Karpas-422 (cell line): ENCODE measurements around the gene CPED1. TPM values are rescaled to one million over a fixed set of nuclear protein-coding genes. Genes with fewer than 3 reads are reported as not detected.

Experiments used
- DNase-seq: peaks from one replicate; pipeline ENCODE4 v3.0.0-alpha.2; 2015
- H2AFZ ChIP-seq: fragments of 200-600 bp; sonication (generic); 2 replicates; pipeline ENCODE4 v1.6.1; 2014; ENCODE audit warnings: antibody characterized with exemption, low read length, mixed read lengths
- H3K27ac ChIP-seq: fragments of 200-600 bp; sonication (generic); 2 replicates; pipeline ENCODE4 v1.5.1; 2014; ENCODE audit warnings: mild to moderate bottlenecking, low read length, moderate library complexity
- H3K27me3 ChIP-seq: fragments of 200-600 bp; sonication (generic); 2 replicates; pipeline ENCODE4 v1.6.1; 2014; ENCODE audit warnings: low read length, mixed read lengths
- H3K36me3 ChIP-seq: fragments of 200-600 bp; sonication (generic); 2 replicates; pipeline ENCODE4 v1.6.1; 2014; ENCODE audit warnings: low read length, mixed read lengths; ENCODE audit not compliant: insufficient read depth
- H3K4me1 ChIP-seq: fragments of 200-600 bp; sonication (generic); 2 replicates; pipeline ENCODE4 v1.6.1; 2014; ENCODE audit warnings: mild to moderate bottlenecking, low read length, mixed read lengths
- H3K4me2 ChIP-seq: fragments of 200-600 bp; sonication (generic); 2 replicates; pipeline ENCODE4 v1.6.1; 2014; ENCODE audit warnings: low read length, low read depth, mild to moderate bottlenecking; ENCODE audit not compliant: poor library complexity, severe bottlenecking
- H3K4me3 ChIP-seq: fragments of 200-600 bp; sonication (generic); 2 replicates; pipeline ENCODE4 v1.5.1; 2014; ENCODE audit warnings: mild to moderate bottlenecking, antibody characterized with exemption, low read length, mixed read lengths
- H3K79me2 ChIP-seq: fragments of 200-600 bp; sonication (generic); 2 replicates; pipeline ENCODE4 v1.6.1; 2014; ENCODE audit warnings: mild to moderate bottlenecking, low read length, mixed read lengths
- H3K9ac ChIP-seq: fragments of 200-600 bp; sonication (generic); 2 replicates; pipeline ENCODE4 v1.6.0; 2014; ENCODE audit warnings: low read length
- H3K9me2 ChIP-seq: fragments of 200-600 bp; sonication (generic), shearing (Covaris generic); replicated peaks from 2 replicates; pipeline ENCODE4 v1.6.0; 2014; ENCODE audit warnings: mild to moderate bottlenecking, low read length, moderate library complexity; ENCODE audit not compliant: insufficient read depth
- H3K9me3 ChIP-seq: fragments of 300-700, 200-600 bp; sonication (generic); 2 replicates; pipeline ENCODE4 v1.6.1; 2014; ENCODE audit warnings: low read length, mixed read lengths
- H4K20me1 ChIP-seq: fragments of 200-600 bp; sonication (generic); 2 replicates; pipeline ENCODE4 v1.6.1; 2014; ENCODE audit warnings: mild to moderate bottlenecking, antibody characterized with exemption, low read length, low read depth; ENCODE audit not compliant: insufficient read depth
- total RNA-seq: library from RNA; depleted of rRNA; stranded (reverse); fragments of >200 nt; shearing (Covaris generic); gene quantifications from 2 replicates; pipeline ENCODE4 v1.2.3, GENCODE V29; 2014; ENCODE audit warnings: low replicate concordance

CPED1 gene
- total RNA-seq, 1 experiment from 2014 or later = 0.04 TPM

GRCh38 chr7:121187222-121187621, 198.7 kb downstream of the CPED1 start:
- Histone ChIP-seq H3K27ac (no peak overlapping the region), H3K4me1 (no peaks in the 10 kb centered on the region), H3K36me3 (no peaks in the 10 kb centered on the region), H3K27me3 (0 out of 2 replicates have a peak, but pooled peaks cover 2% of the 10 kb centered on the region), H3K9me3 (no peaks in the 10 kb centered on the region), H3K4me3 (no peak overlapping the region), H4K20me1 (no peaks in the 10 kb centered on the region), H3K9ac (no peak overlapping the region), H3K79me2 (no peaks in the 10 kb centered on the region), H3K4me2 (no peak overlapping the region), H3K9me2 (0 out of 2 replicates have a peak, but pooled peaks cover 5% of the 10 kb centered on the region), H2AFZ (no peak overlapping the region; the same call in 1 of the 2 replicates)
- peak; percentile 37 for DNase-seq

GRCh38 chr7:121187676-121188075, 199.2 kb downstream of the CPED1 start:
- H4K20me1 ChIP-seq = no peaks in the 10 kb centered on the region
- no peak overlapping the region for H2AFZ ChIP-seq
- H3K4me2 ChIP-seq = no peak overlapping the region
- H3K36me3 ChIP-seq = no peaks in the 10 kb centered on the region
- H3K27ac ChIP-seq = no peak overlapping the region
- 0 out of 2 replicates have a peak, but pooled peaks cover 2% of the 10 kb centered on the region for H3K27me3 ChIP-seq
- DNase-seq = peak; percentile 27
- H3K9ac ChIP-seq = no peak overlapping the region
- no peaks in the 10 kb centered on the region for H3K4me1 ChIP-seq
- H3K9me3 ChIP-seq = no peaks in the 10 kb centered on the region
- no peaks in the 10 kb centered on the region for H3K79me2 ChIP-seq
- no peak overlapping the region for H3K4me3 ChIP-seq
- 0 out of 2 replicates have a peak, but pooled peaks cover 5% of the 10 kb centered on the region for H3K9me2 ChIP-seq

GRCh38 chr7:121192834-121193233, 204.3 kb downstream of the CPED1 start:
- no peak for DNase-seq
- Histone ChIP-seq H3K79me2 (no peaks in the 10 kb centered on the region), H3K9ac (no peak overlapping the region), H3K27ac (no peak overlapping the region), H2AFZ (no peak overlapping the region), H3K27me3 (0 out of 2 replicates have a peak, but pooled peaks cover 2% of the 10 kb centered on the region), H3K9me2 (0 out of 2 replicates have a peak, but pooled peaks cover 5% of the 10 kb centered on the region), H3K9me3 (no peaks in the 10 kb centered on the region), H3K36me3 (no peaks in the 10 kb centered on the region), H3K4me2 (no peak overlapping the region), H3K4me1 (no peaks in the 10 kb centered on the region), H4K20me1 (no peaks in the 10 kb centered on the region), H3K4me3 (no peak overlapping the region)

GRCh38 chr7:121195010-121195409, 206.5 kb downstream of the CPED1 start:
- Histone ChIP-seq H3K9ac (no peak overlapping the region), H3K27me3 (no peaks in the 10 kb centered on the region), H3K27ac (no peak overlapping the region), H4K20me1 (no peaks in the 10 kb centered on the region), H3K4me3 (no peak overlapping the region), H3K79me2 (no peaks in the 10 kb centered on the region), H3K9me2 (no peaks in the 10 kb centered on the region), H3K36me3 (no peaks in the 10 kb centered on the region), H3K9me3 (no peaks in the 10 kb centered on the region), H3K4me2 (no peak overlapping the region), H2AFZ (no peak overlapping the region), H3K4me1 (no peaks in the 10 kb centered on the region)
- DNase-seq = no peak

- Histone ChIP-seq H3K9me2 (no peaks in the 10 kb centered on the region), H3K4me3 (no peak overlapping the region), H3K27ac (no peak overlapping the region), H3K27me3 (no peaks in the 10 kb centered on the region), H2AFZ (no peak overlapping the region), H3K36me3 (no peaks in the 10 kb centered on the region), H3K4me2 (no peak overlapping the region), H3K4me1 (no peaks in the 10 kb centered on the region), H3K79me2 (no peaks in the 10 kb centered on the region), H4K20me1 (no peaks in the 10 kb centered on the region), H3K9ac (no peak overlapping the region), H3K9me3 (no peaks in the 10 kb centered on the region)
- DNase-seq = no peak
Observed at GRCh38 chr7:121195874-121196273, 207.4 kb downstream of the CPED1 start.

GRCh38 chr7:121196286-121196685, 207.8 kb downstream of the CPED1 start:
- no peak overlapping the region for H3K4me2 ChIP-seq
- no peaks in the 10 kb centered on the region for H3K27me3 ChIP-seq
- no peaks in the 10 kb centered on the region for H3K79me2 ChIP-seq
- H3K9me2 ChIP-seq = no peaks in the 10 kb centered on the region
- no peaks in the 10 kb centered on the region for H3K4me1 ChIP-seq
- no peak for DNase-seq
- no peak overlapping the region for H3K4me3 ChIP-seq
- no peak overlapping the region for H3K27ac ChIP-seq
- H3K9me3 ChIP-seq = no peaks in the 10 kb centered on the region
- no peak overlapping the region for H3K9ac ChIP-seq
- H2AFZ ChIP-seq = no peak overlapping the region
- H4K20me1 ChIP-seq = no peaks in the 10 kb centered on the region
- H3K36me3 ChIP-seq = no peaks in the 10 kb centered on the region

- H3K4me3 ChIP-seq = no peak overlapping the region
- H3K9me2 ChIP-seq = no peaks in the 10 kb centered on the region
- no peak overlapping the region for H3K27ac ChIP-seq
- no peaks in the 10 kb centered on the region for H3K36me3 ChIP-seq
- no peaks in the 10 kb centered on the region for H4K20me1 ChIP-seq
- H3K9me3 ChIP-seq = no peaks in the 10 kb centered on the region
- H3K79me2 ChIP-seq = no peaks in the 10 kb centered on the region
- H3K9ac ChIP-seq = no peak overlapping the region
- no peak for DNase-seq
- H3K4me1 ChIP-seq = no peaks in the 10 kb centered on the region
- H2AFZ ChIP-seq = no peak overlapping the region
- no peaks in the 10 kb centered on the region for H3K27me3 ChIP-seq
- H3K4me2 ChIP-seq = no peak overlapping the region
Observed at GRCh38 chr7:121197455-121197854, 208.9 kb downstream of the CPED1 start.

GRCh38 chr7:121198502-121198901, 210.0 kb downstream of the CPED1 start:
- H3K9ac ChIP-seq = no peak overlapping the region
- no peak overlapping the region for H3K27ac ChIP-seq
- no peaks in the 10 kb centered on the region for H4K20me1 ChIP-seq
- no peak overlapping the region for H2AFZ ChIP-seq
- H3K4me1 ChIP-seq = no peaks in the 10 kb centered on the region
- H3K36me3 ChIP-seq = no peaks in the 10 kb centered on the region
- no peaks in the 10 kb centered on the region for H3K27me3 ChIP-seq
- no peaks in the 10 kb centered on the region for H3K9me3 ChIP-seq
- H3K4me2 ChIP-seq = no peak overlapping the region
- no peaks in the 10 kb centered on the region for H3K79me2 ChIP-seq
- no peaks in the 10 kb centered on the region for H3K9me2 ChIP-seq
- no peak for DNase-seq
- H3K4me3 ChIP-seq = no peak overlapping the region

GRCh38 chr7:121202125-121202524, 213.6 kb downstream of the CPED1 start:
- H3K9ac ChIP-seq = no peak overlapping the region

More at GRCh38 chr7:121202125-121202524, 213.6 kb downstream of the CPED1 start:
- H3K9me3 ChIP-seq = no peaks in the 10 kb centered on the region
- no peaks in the 10 kb centered on the region for H3K36me3 ChIP-seq
- H3K4me2 ChIP-seq = no peak overlapping the region
- H3K4me1 ChIP-seq = no peaks in the 10 kb centered on the region
- H2AFZ ChIP-seq = no peak overlapping the region
- H3K27me3 ChIP-seq = no peaks in the 10 kb centered on the region
- H3K4me3 ChIP-seq = no peak overlapping the region
- no peaks in the 10 kb centered on the region for H3K79me2 ChIP-seq
- no peak for DNase-seq
- H3K27ac ChIP-seq = no peak overlapping the region
- H4K20me1 ChIP-seq = no peaks in the 10 kb centered on the region
- no peaks in the 10 kb centered on the region for H3K9me2 ChIP-seq
